Suprapubic skin (tissue), 4 donors: Measurements from ENCODE around the gene KITLG. TPM values are rescaled to one million over a fixed set of nuclear protein-coding genes. Genes with fewer than 3 reads are reported as not detected.
"Not testable (repeated sequence)": the region's sequence is repeated elsewhere in the genome, so short reads cannot be mapped to it uniquely, and the experiment has no call there.

ENCODE experiments used
- DNase-seq, 2 donors: peaks; one replicate each; pipeline ENCODE4 v3.0.0-alpha.2; 2019; ENCODE audit warnings: low spot score in 2 of 2
- H3K27ac ChIP-seq: fragments of 200-600 bp; sonication (generic); one replicate; pipeline ENCODE4 v1.5.1; 2019
- H3K27me3 ChIP-seq: fragments of 200-600 bp; sonication (generic); one replicate; pipeline ENCODE4 v1.5.1; 2019
- H3K36me3 ChIP-seq: fragments of 200-600 bp; sonication (generic); one replicate; pipeline ENCODE4 v1.5.1; 2019
- H3K4me1 ChIP-seq: fragments of 200-600 bp; sonication (generic); one replicate; pipeline ENCODE4 v1.5.1; 2019
- H3K4me3 ChIP-seq: fragments of 200-600 bp; sonication (generic); one replicate; pipeline ENCODE4 v1.5.1; 2019; ENCODE audit warnings: mild to moderate bottlenecking
- H3K9me3 ChIP-seq: fragments of 200-600 bp; sonication (generic); one replicate; pipeline ENCODE4 v1.5.1; 2019
- EP300 ChIP-seq: sonication (generic); formaldehyde crosslinking; IDR thresholded peaks from one replicate; pipeline ENCODE4 v1.6.1; 2017; ENCODE audit warnings: antibody characterized with exemption
- POLR2A ChIP-seq, 2 donors: fragments of 450-650 bp; IDR thresholded peaks; one replicate each; pipeline ENCODE4 v1.6.1; 2017; ENCODE audit warnings: antibody characterized with exemption in 2 of 2, mild to moderate bottlenecking in 2 of 2, moderate library complexity in 2 of 2
- POLR2AphosphoS5 ChIP-seq, 3 donors: sonication (generic); formaldehyde crosslinking; IDR thresholded peaks; one replicate each; pipeline ENCODE4 v1.6.1; 2017; ENCODE audit warnings: antibody characterized with exemption in 3 of 3
- WGBS: methylation state at CpG from one replicate; pipeline ENCODE4 v1.1.5; 2018; 5-methylcytosine and 5-hydroxymethylcytosine counted together
- total RNA-seq, 4 donors: library from RNA; depleted of rRNA; stranded (reverse); fragments of >200 nt; gene quantifications; one replicate each; pipeline ENCODE4 v1.1.0, GENCODE V29; 2016
- TF ChIP-seq, protein P1 (sequence below), 2 donors: fragments of 200-600 bp in 1 of 2; fragments of 450-650 bp in 1 of 2; sonication (generic) in 1 of 2; IDR thresholded peaks; one replicate each; pipeline ENCODE4 v1.5.1; 2016 to 2019; ENCODE audit warnings: antibody characterized with exemption in 2 of 2, mild to moderate bottlenecking in 1 of 2, moderate library complexity in 1 of 2

The KITLG gene
- total RNA-seq, 4 donors from 2014 or later = 10.5 to 17.6 (median 12.6) TPM

GRCh38 chr12:88510843-88511242 is 69.4 kb downstream of the KITLG start:
- H3K4me1 ChIP-seq = no peaks in the 10 kb centered on the region
- H3K27ac ChIP-seq = no peak overlapping the region
- peaks cover 2% of the 10 kb centered on the region for H3K36me3 ChIP-seq
- H3K9me3 ChIP-seq = no peaks in the 10 kb centered on the region
- TF ChIP-seq EP300 (no peak), POLR2AphosphoS5 (IDR thresholded peaks at IDR 0.05) (no peak), POLR2A (IDR thresholded peaks at IDR 0.05) (no peak)
- TF ChIP-seq, protein P1, sequence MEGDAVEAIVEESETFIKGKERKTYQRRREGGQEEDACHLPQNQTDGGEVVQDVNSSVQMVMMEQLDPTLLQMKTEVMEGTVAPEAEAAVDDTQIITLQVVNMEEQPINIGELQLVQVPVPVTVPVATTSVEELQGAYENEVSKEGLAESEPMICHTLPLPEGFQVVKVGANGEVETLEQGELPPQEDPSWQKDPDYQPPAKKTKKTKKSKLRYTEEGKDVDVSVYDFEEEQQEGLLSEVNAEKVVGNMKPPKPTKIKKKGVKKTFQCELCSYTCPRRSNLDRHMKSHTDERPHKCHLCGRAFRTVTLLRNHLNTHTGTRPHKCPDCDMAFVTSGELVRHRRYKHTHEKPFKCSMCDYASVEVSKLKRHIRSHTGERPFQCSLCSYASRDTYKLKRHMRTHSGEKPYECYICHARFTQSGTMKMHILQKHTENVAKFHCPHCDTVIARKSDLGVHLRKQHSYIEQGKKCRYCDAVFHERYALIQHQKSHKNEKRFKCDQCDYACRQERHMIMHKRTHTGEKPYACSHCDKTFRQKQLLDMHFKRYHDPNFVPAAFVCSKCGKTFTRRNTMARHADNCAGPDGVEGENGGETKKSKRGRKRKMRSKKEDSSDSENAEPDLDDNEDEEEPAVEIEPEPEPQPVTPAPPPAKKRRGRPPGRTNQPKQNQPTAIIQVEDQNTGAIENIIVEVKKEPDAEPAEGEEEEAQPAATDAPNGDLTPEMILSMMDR (IDR thresholded peaks at IDR 0.05) = no peak
- no peaks in the 10 kb centered on the region for H3K27me3 ChIP-seq
- WGBS = 96% methylated on average over 3 of the region's 3 CpGs
- H3K4me3 ChIP-seq = no peak overlapping the region
- no peak for DNase-seq

DNA sequence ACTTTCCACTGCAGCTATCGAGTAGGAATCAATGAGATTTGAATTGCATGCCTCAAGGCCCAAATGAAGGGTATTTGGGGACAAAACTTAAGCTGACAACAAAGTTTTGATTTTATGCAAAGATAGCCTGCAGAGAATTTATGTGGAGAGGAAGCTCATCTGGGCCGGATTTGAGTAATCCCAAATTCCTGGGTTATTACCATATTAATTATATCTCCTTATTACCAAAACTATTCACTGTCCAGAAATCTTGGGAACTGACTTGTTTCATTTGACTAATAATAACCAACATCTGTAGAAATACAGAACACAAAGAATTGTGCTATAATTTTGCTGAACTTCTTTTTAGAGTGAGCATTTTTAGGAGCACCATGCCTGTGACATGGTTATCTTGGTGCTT is 70.4 kb downstream of the KITLG start:
- H3K36me3 ChIP-seq = peaks cover 11% of the 10 kb centered on the region
- 78% methylated on average over 2 of the region's 2 CpGs for WGBS
- no peaks in the 10 kb centered on the region for H3K9me3 ChIP-seq
- H3K4me1 ChIP-seq = no peaks in the 10 kb centered on the region
- no peak overlapping the region for H3K4me3 ChIP-seq
- no peaks in the 10 kb centered on the region for H3K27me3 ChIP-seq
- no peak overlapping the region for H3K27ac ChIP-seq
- TF ChIP-seq, protein P1 (IDR thresholded peaks at IDR 0.05) = no peak
- no peak for TF ChIP-seq POLR2AphosphoS5 (IDR thresholded peaks at IDR 0.05)
- TF ChIP-seq EP300 = no peak
- no peak for TF ChIP-seq POLR2A (IDR thresholded peaks at IDR 0.05)
- DNase-seq = no peak

- 96% methylated on average over 5 of the region's 5 CpGs for WGBS
- H3K27me3 ChIP-seq = no peaks in the 10 kb centered on the region
- no peak overlapping the region for H3K4me3 ChIP-seq
- no peak overlapping the region for H3K27ac ChIP-seq
- no peak for DNase-seq
- TF ChIP-seq, protein P1 (IDR thresholded peaks at IDR 0.05) = no peak
- TF ChIP-seq POLR2A (IDR thresholded peaks at IDR 0.05) (no peak), EP300 (no peak), POLR2AphosphoS5 (IDR thresholded peaks at IDR 0.05) (no peak)
- H3K36me3 ChIP-seq = peaks cover 15% of the 10 kb centered on the region
- H3K4me1 ChIP-seq = no peaks in the 10 kb centered on the region
- no peaks in the 10 kb centered on the region for H3K9me3 ChIP-seq
Measured at GRCh38 chr12:88509347-88509746, 70.9 kb downstream of the KITLG start.

DNA sequence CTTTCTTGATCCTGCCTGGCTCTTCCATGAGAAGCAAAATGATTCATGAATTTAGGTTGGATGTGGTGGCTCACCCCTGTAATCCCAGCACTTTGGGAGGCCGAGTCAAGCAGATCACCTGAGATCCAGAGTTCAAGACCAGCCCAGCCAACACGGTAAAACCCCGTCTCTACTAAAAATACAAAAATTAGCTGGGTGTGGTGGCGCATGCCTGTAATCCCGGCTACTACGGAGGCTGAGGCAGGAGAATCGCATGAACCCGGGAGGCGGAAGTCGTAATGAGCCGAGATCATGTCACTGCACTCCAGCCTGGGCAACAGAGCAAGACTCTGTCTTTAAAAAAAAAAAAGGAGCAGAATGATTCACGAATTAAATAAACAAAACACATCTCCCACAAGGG is 72.4 kb downstream of the KITLG start:
- H3K27ac ChIP-seq, H3K4me3 ChIP-seq, DNase-seq, H3K9me3 ChIP-seq, H3K27me3 ChIP-seq, H3K4me1 ChIP-seq: not testable (repeated sequence)
- peaks cover 19% of the 10 kb centered on the region for H3K36me3 ChIP-seq
- WGBS = 95% methylated on average over 12 of the region's 12 CpGs

GRCh38 chr12:88507270-88507669 is 73.0 kb downstream of the KITLG start:
- Histone ChIP-seq H3K36me3 (peaks cover 19% of the 10 kb centered on the region), H3K27ac (no peak overlapping the region), H3K9me3 (no peaks in the 10 kb centered on the region), H3K4me1 (peaks cover 4% of the 10 kb centered on the region), H3K4me3 (no peak overlapping the region), H3K27me3 (no peaks in the 10 kb centered on the region)
- DNase-seq = no peak
- TF ChIP-seq POLR2A (IDR thresholded peaks at IDR 0.05) = no peak
- TF ChIP-seq EP300 = no peak
- TF ChIP-seq POLR2AphosphoS5 (IDR thresholded peaks at IDR 0.05) = no peak
- TF ChIP-seq, protein P1 (IDR thresholded peaks at IDR 0.05) = no peak
- WGBS = 70% methylated on average over 1 of the region's 1 CpG

DNA sequence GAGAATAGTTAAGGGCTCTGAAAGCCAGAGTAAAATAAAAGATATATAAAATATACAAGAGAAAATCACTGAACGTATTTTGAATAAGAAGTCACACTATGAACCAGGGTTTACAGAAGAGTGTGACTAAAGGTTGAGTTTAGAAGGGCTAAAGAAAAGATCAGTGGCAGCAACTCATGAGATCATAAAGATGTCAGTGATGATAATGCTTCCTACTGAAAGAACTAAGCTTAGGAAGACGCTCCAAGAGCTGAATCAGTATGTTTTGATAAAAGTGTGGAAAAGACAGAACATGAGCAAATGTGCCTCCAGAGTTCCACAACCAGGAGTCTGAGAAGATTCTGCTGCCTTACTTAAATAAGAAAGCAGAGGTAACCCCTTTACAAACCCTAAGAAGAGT is 74.6 kb downstream of the KITLG start:
- H3K36me3 ChIP-seq = peaks cover 19% of the 10 kb centered on the region
- TF ChIP-seq, protein P1 (IDR thresholded peaks at IDR 0.05) = no peak
- no peak for TF ChIP-seq POLR2AphosphoS5 (IDR thresholded peaks at IDR 0.05)
- no peak for TF ChIP-seq EP300
- TF ChIP-seq POLR2A (IDR thresholded peaks at IDR 0.05) = no peak
- no peak overlapping the region for H3K27ac ChIP-seq
- no peaks in the 10 kb centered on the region for H3K27me3 ChIP-seq
- no peak overlapping the region for H3K4me3 ChIP-seq
- H3K9me3 ChIP-seq = no peaks in the 10 kb centered on the region
- DNase-seq = no peak
- peaks cover 4% of the 10 kb centered on the region for H3K4me1 ChIP-seq
- WGBS = 87% methylated on average over 2 of the region's 2 CpGs
